B cell (primary cell): Measurements from ENCODE around the gene MYT1. TPM values are rescaled to one million over a fixed set of nuclear protein-coding genes. Genes with fewer than 3 reads are reported as not detected.

Experiments
- ATAC-seq: fragments of 200-7000 bp; cut with Tn5 transposase; one replicate; pipeline ENCODE4 v1.10.0; 2021; ENCODE audit warnings: low read depth, mild to moderate bottlenecking, moderate number of reproducible peaks, moderate library complexity
- CTCF ChIA-PET: fragments of 350-600 bp; sonication (Branson Sonifier 250); formaldehyde crosslinking; loops from one replicate; lab custom pipeline; 2021; ENCODE audit warnings: antibody characterized with exemption, inconsistent platforms; lab: Charles Lee
- POLR2A ChIA-PET: fragments of 350-600 bp; sonication (Branson Sonifier 250); formaldehyde crosslinking; loops from one replicate; lab custom pipeline; 2021; ENCODE audit warnings: antibody characterized with exemption; lab: Charles Lee
- DNase-seq: peaks from one replicate; pipeline ENCODE4 v3.0.0; 2013
- H2AFZ ChIP-seq: 2 replicates; pipeline ENCODE4 v1.6.1; 2012; ENCODE audit warnings: mild to moderate bottlenecking, low read depth, low read length; ENCODE audit not compliant: insufficient read depth, poor library complexity, severe bottlenecking
- H3K27ac ChIP-seq, 2 donors: 1 replicate in 1 of 2; 2 replicates in 1 of 2; pipeline ENCODE4 v1.5.1; 2012 to 2013; ENCODE audit warnings: low read length in 2 of 2, mild to moderate bottlenecking in 2 of 2, moderate library complexity in 1 of 2
- H3K27me3 ChIP-seq, 4 experiments: fragments of 200-600 bp in 1 of 4; sonication (generic) in 1 of 4; replicated peaks in 1 of 4; 1 replicate in 2 of 4; 2 replicates in 2 of 4; pipeline versions ENCODE4 v1.6.1 to v1.7.0; 2013 to 2016; ENCODE audit warnings: low read length in 3 of 4, mild to moderate bottlenecking in 2 of 4, mixed read lengths in 1 of 4, moderate library complexity in 1 of 4; ENCODE audit not compliant: insufficient read depth in 4 of 4, control insufficient read depth in 3 of 4; ENCODE audit errors: control extremely low read depth in 1 of 4
- H3K36me3 ChIP-seq, 2 experiments: replicated peaks in 1 of 2; 1 replicate in 1 of 2; 2 replicates in 1 of 2; pipeline versions ENCODE4 v1.6.1 to v1.7.1; 2013; ENCODE audit warnings: low read length in 1 of 2; ENCODE audit not compliant: insufficient read depth in 2 of 2, control insufficient read depth in 1 of 2; ENCODE audit errors: control extremely low read depth in 1 of 2, extremely low read depth in 1 of 2
- H3K4me1 ChIP-seq, 2 donors: fragments of 200-600 bp in 1 of 2; sonication (generic) in 1 of 2; 1 replicate in 1 of 2; 2 replicates in 1 of 2; pipeline versions ENCODE4 v1.5.1 to v1.6.1; 2013 to 2017; ENCODE audit warnings: low read length in 2 of 2; ENCODE audit not compliant: control insufficient read depth in 2 of 2, insufficient read depth in 2 of 2
- H3K4me2 ChIP-seq: replicated peaks from 2 replicates; pipeline ENCODE3; 2012; ENCODE audit warnings: mild to moderate bottlenecking, low read depth, low read length; ENCODE audit not compliant: poor library complexity, severe bottlenecking
- H3K4me3 ChIP-seq, 5 experiments: fragments of 200-600 bp in 1 of 5; sonication (generic) in 1 of 5; 1 replicate in 3 of 5; 2 replicates in 2 of 5; pipeline versions ENCODE4 v1.5.1 to v1.7.0; 2011 to 2016; ENCODE audit warnings: low read length in 4 of 5, mild to moderate bottlenecking in 4 of 5, low read depth in 2 of 5, control low read depth in 1 of 5, moderate library complexity in 1 of 5; ENCODE audit not compliant: insufficient read depth in 1 of 5; ENCODE audit errors: control extremely low read depth in 1 of 5, extremely low read depth in 1 of 5
- H3K79me2 ChIP-seq: fragments of 200-600 bp; sonication (generic); one replicate; pipeline ENCODE4 v1.6.0; 2016; ENCODE audit warnings: low read length; ENCODE audit not compliant: control insufficient read depth, insufficient read depth
- H3K9ac ChIP-seq: fragments of 200-600 bp; sonication (generic); 2 replicates; pipeline ENCODE4 v1.6.1; 2017; ENCODE audit warnings: mild to moderate bottlenecking, low read length, moderate library complexity
- H3K9me3 ChIP-seq, 3 donors: one replicate each; pipeline versions ENCODE4 v1.6.1 to v1.7.1; 2013; ENCODE audit warnings: low read length in 2 of 3; ENCODE audit not compliant: control insufficient read depth in 2 of 3, insufficient read depth in 1 of 3; ENCODE audit errors: control extremely low read depth in 1 of 3
- H4K20me1 ChIP-seq: 2 replicates; pipeline ENCODE4 v1.6.0; 2012; ENCODE audit warnings: mild to moderate bottlenecking, low read length; ENCODE audit not compliant: insufficient read depth, control insufficient read depth, poor library complexity, severe bottlenecking
- H3K27ac Mint-ChIP-seq: one replicate; pipeline ENCODE4 v1.8.0; 2021; ENCODE audit warnings: mixed read lengths
- H3K27me3 Mint-ChIP-seq: one replicate; pipeline ENCODE4 v1.8.0; 2021; ENCODE audit warnings: mixed read lengths
- H3K4me1 Mint-ChIP-seq: one replicate; pipeline ENCODE4 v1.8.0; 2021; ENCODE audit warnings: mixed read lengths
- H3K4me3 Mint-ChIP-seq: one replicate; pipeline ENCODE4 v1.8.0; 2021; ENCODE audit warnings: mixed read lengths
- H3K9me3 Mint-ChIP-seq: one replicate; pipeline ENCODE4 v1.8.0; 2022; ENCODE audit warnings: mixed read lengths; ENCODE audit not compliant: insufficient read depth
- CTCF ChIP-seq: fragments of 200-600 bp; IDR thresholded peaks from one replicate; pipeline ENCODE4 v1.8.0; 2022; ENCODE audit warnings: antibody characterized with exemption, mild to moderate bottlenecking
- EZH2 ChIP-seq: IDR thresholded peaks from 2 replicates; pipeline ENCODE4 v1.6.1; 2012; ENCODE audit warnings: borderline replicate concordance, low read depth, mild to moderate bottlenecking, moderate library complexity, low read length; ENCODE audit not compliant: insufficient read depth, poor library complexity, severe bottlenecking
- WGBS: methylation state at CpG from one replicate; pipeline ENCODE4 v1.1.5; 2013; ENCODE audit warnings: missing lambda C conversion rate; ENCODE audit not compliant: insufficient coverage; 5-methylcytosine and 5-hydroxymethylcytosine counted together
- intact Hi-C: fragments of 100-400 bp; cut with micrococcal nuclease; formaldehyde crosslinking; loops from one replicate; pipeline ENCODE4 v1.10.0; 2022
- polyA plus RNA-seq: library from polyadenylated mRNA; depleted of rRNA; stranded (reverse); fragments of >200 nt; gene quantifications from 2 replicates; pipeline ENCODE4 v1.2.3, GENCODE V29; 2012
- total RNA-seq, 2 donors: library from RNA; stranded (reverse); fragments of 120-200 nt in 1 of 2; gene quantifications; 1 replicate in 1 of 2; 2 replicates in 1 of 2; pipeline versions ENCODE4 v1.2.3 to v1.2.4, GENCODE V29; 2013 to 2022

MYT1 gene
- total and polyA plus RNA-seq, 2 donors (not counting 1 experiment from before 2014, with no cell fraction given): 0.49 to 42.2 TPM

GRCh38 chr20:64200740-64201139 lies 36.5 kb downstream of the MYT1 start:
- no peaks in the 10 kb centered on the region for H4K20me1 ChIP-seq
- Mint-ChIP-seq H3K27ac (no peak overlapping the region), H3K4me3 (no peak overlapping the region), H3K27me3 (peaks cover 29% of the 10 kb centered on the region), H3K4me1 (no peaks in the 10 kb centered on the region), H3K9me3 (no peaks in the 10 kb centered on the region)
- intact Hi-C loops: no loop called here
- WGBS: 90% methylated on average over 16 of the region's 16 CpGs
- POLR2A ChIA-PET: no interaction called here
- TF ChIP-seq CTCF (no peak), EZH2 (no peak)
- CTCF ChIA-PET: no interaction called here
- no peaks in the 10 kb centered on the region for H3K36me3 ChIP-seq
- ATAC-seq: no peak
- no peak overlapping the region for H2AFZ ChIP-seq
- no peak overlapping the region for H3K27ac ChIP-seq
- H3K27me3 ChIP-seq: no peaks in the 10 kb centered on the region
- no peak overlapping the region for H3K9ac ChIP-seq
- H3K4me2 ChIP-seq: no peak overlapping the region
- H3K9me3 ChIP-seq: no peaks in the 10 kb centered on the region
- H3K4me1 ChIP-seq: no peaks in the 10 kb centered on the region
- no peaks in the 10 kb centered on the region for H3K79me2 ChIP-seq
- no peak for DNase-seq
- no peak overlapping the region for H3K4me3 ChIP-seq

GRCh38 chr20:64201653-64202052 lies 37.4 kb downstream of the MYT1 start:
- Histone ChIP-seq H3K9me3 (no peaks in the 10 kb centered on the region), H2AFZ (no peak overlapping the region), H3K4me1 (no peaks in the 10 kb centered on the region), H3K4me3 (no peak overlapping the region), H3K27me3 (no peaks in the 10 kb centered on the region), H3K9ac (no peak overlapping the region), H3K79me2 (no peaks in the 10 kb centered on the region), H4K20me1 (no peaks in the 10 kb centered on the region), H3K27ac (no peak overlapping the region), H3K4me2 (no peak overlapping the region), H3K36me3 (no peaks in the 10 kb centered on the region)
- Mint-ChIP-seq H3K4me3 (no peak overlapping the region), H3K4me1 (no peaks in the 10 kb centered on the region), H3K9me3 (no peaks in the 10 kb centered on the region), H3K27ac (no peak overlapping the region), H3K27me3 (peaks cover 29% of the 10 kb centered on the region)
- intact Hi-C loops: no loop called here
- WGBS: 77% methylated on average over 25 of the region's 35 CpGs
- ATAC-seq (no peak), DNase-seq (no peak)
- no peak for TF ChIP-seq EZH2
- no peak for TF ChIP-seq CTCF
- CTCF ChIA-PET: no interaction called here
- POLR2A ChIA-PET: no interaction called here
